IPS-15b (cell line): ENCODE data around the gene MALT1.

Experiments
- H3K27me3 ChIP-seq: one replicate; pipeline ENCODE4 v1.6.1; 2013; ENCODE audit warnings: low read length; ENCODE audit not compliant: control insufficient read depth, insufficient read depth
- H3K36me3 ChIP-seq: one replicate; pipeline ENCODE4 v1.6.1; 2013; ENCODE audit warnings: low read length; ENCODE audit not compliant: control insufficient read depth, insufficient read depth
- H3K4me1 ChIP-seq: one replicate; pipeline ENCODE4 v1.6.1; 2013; ENCODE audit warnings: mild to moderate bottlenecking, low read length; ENCODE audit not compliant: control insufficient read depth, insufficient read depth
- H3K4me3 ChIP-seq: one replicate; pipeline ENCODE4 v1.5.1; 2013; ENCODE audit warnings: low read depth, low read length
- H3K9ac ChIP-seq: one replicate; pipeline ENCODE4 v1.6.1; 2013; ENCODE audit warnings: low read depth, mild to moderate bottlenecking, low read length
- H3K9me3 ChIP-seq: one replicate; pipeline ENCODE4 v1.6.1; 2013; ENCODE audit warnings: mild to moderate bottlenecking, low read length; ENCODE audit not compliant: control insufficient read depth, insufficient read depth

The MALT1 gene

DNA sequence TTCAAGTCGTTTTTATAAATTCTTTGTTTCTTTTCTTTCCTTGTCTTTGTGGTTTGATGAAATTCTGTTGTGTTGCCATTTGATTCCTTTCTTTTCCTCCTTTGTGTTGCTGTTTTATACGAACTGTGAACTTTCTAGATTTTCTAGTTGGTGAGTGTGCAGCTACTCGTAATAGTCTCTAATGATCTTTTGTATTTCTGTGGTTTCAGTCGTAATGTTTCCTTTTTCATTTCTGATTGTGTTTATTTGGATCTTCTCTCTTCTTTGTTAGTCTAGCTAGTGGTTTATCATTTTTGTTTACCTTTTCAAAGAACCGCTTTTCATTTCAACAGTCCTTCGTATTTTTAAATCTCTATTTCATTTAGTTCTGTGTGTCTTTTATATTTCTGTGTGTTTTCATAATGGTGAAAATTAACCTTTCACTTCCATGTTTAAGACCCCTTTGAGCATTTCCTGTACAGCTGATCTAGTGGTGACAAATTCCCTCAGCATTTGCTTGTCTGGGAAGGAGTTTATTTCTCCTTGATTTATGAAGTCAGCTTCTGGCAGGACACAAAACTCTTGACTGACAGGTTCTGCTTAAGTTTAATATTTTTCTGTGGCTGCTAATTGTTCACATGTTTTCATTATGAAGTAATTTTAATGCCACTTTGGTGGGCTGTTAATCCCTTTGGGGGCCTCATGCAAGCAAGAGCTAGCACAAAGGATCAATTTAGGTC is 16.2 kb upstream of the MALT1 start:
- H3K9ac ChIP-seq, result no peak overlapping the region
- no peaks in the 10 kb centered on the region for H3K27me3 ChIP-seq
- H3K4me1 ChIP-seq, result no peaks in the 10 kb centered on the region
- H3K4me3 ChIP-seq, result no peak overlapping the region
- no peaks in the 10 kb centered on the region for H3K36me3 ChIP-seq
- H3K9me3 ChIP-seq, result no peaks in the 10 kb centered on the region

DNA sequence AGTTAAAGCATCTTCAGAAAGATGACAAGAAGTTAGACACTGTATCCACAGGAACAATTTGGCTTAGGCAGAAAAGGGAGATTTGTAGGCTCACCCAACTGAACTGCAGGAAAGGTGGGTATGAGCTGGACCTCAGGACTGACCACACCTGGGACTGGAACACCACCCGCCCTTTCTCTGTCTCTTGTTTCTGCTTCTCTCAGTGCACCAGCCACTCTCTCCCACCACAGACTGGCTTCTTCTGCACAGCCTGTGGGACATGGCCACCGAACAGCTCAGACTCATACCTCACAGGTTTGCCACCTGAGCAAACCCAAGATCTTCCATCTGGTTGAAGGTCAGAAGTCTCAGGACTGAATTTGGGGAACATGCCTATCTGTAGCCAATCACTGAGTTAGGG is 14.2 kb upstream of the MALT1 start:
- Histone ChIP-seq H3K36me3 (no peaks in the 10 kb centered on the region), H3K9me3 (no peaks in the 10 kb centered on the region), H3K4me1 (no peaks in the 10 kb centered on the region), H3K27me3 (no peaks in the 10 kb centered on the region), H3K9ac (no peak overlapping the region), H3K4me3 (no peak overlapping the region)

DNA sequence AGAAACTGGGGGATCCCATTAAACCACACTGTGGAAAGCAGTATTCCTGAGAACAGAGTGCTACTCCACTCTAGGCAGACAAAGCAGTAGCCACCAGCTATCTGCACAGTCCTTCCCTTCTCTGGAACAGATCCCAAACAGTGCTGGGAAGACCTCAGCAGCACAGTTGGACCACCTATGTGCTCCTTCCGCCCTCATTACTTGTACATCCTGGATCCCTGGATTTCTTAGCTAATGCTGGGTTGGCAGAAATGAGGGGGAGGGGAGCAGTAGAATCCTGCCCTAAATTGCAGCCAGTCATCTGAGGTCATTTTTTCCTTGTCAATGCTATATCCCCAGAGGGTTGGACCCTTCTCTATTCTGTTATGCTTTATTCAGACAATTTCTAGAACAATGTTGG is 13.8 kb upstream of the MALT1 start:
- Histone ChIP-seq H3K27me3 (no peaks in the 10 kb centered on the region), H3K4me1 (no peaks in the 10 kb centered on the region), H3K4me3 (no peak overlapping the region), H3K36me3 (no peaks in the 10 kb centered on the region), H3K9me3 (no peaks in the 10 kb centered on the region), H3K9ac (no peak overlapping the region)

DNA sequence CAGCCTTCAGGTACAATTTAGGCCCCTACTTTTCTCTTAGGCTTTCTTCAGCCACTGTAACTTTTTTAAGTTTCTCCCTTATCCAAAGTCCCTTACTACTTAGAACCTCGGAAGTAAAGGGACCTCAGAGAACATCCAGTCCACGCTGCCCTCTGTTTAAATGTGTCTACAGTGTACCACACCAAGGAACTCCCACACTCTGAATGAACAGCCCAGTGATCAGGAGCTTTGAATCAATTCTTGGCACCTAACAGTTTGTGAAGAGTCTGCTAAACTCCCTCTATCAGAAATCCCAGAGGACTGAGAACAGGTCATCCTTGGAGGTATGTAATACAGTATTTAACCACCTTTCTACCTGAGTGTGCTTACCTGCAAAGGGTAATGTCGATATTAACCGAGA is 11.6 kb upstream of the MALT1 start:
- no peaks in the 10 kb centered on the region for H3K36me3 ChIP-seq
- H3K9ac ChIP-seq, result no peak overlapping the region
- H3K9me3 ChIP-seq, result no peaks in the 10 kb centered on the region
- no peak overlapping the region for H3K4me3 ChIP-seq
- no peaks in the 10 kb centered on the region for H3K4me1 ChIP-seq
- no peaks in the 10 kb centered on the region for H3K27me3 ChIP-seq

DNA sequence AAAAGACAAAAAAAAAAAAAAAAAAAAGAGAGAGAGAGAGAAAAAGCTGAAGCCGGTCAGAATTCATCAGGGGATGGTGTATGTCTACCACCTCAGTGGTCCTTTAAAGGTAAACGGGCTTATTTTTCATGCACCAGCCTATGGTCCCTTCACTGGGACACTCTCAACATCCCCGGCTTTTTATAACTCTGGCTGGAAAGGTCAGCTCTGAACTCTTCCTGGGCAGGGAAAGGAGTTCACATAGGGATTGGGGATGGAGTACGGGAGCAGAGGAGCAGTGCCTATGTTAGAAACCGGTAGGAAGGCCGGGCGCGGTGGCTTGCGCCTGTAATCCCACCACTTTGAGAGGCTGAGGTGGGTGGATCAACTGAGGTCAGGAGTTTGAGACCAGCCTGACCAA is 10.3 kb upstream of the MALT1 start:
- H3K4me3 ChIP-seq, result no peak overlapping the region
- H3K4me1 ChIP-seq, result no peaks in the 10 kb centered on the region

DNA sequence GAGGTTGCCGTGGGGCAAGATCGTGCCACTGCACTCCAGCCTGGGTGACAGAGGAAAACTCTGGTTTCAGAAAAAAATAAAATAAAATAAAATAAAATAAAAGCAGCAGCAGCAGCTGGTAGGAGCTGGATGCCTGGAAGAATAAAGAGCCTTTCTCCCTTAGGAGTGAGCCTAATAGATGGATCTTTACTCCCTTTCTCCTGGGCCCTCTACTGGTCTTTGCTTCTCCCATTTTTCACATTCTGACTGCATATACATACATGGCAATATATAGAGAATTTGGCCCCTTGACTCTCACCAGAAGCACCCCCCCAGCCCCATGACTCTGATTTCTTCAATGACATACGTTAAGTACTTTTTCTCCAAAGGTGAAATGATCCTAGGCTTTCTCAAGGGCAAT is 9.8 kb upstream of the MALT1 start:
- H3K9ac ChIP-seq, result no peak overlapping the region
- H3K4me3 ChIP-seq, result no peak overlapping the region
- H3K4me1 ChIP-seq, result no peaks in the 10 kb centered on the region

More for the DNA sequence above, 10.3 kb upstream of the MALT1 start:
- Histone ChIP-seq H3K27me3 (no peaks in the 10 kb centered on the region), H3K36me3 (no peaks in the 10 kb centered on the region), H3K9ac (no peak overlapping the region), H3K9me3 (no peaks in the 10 kb centered on the region)

DNA sequence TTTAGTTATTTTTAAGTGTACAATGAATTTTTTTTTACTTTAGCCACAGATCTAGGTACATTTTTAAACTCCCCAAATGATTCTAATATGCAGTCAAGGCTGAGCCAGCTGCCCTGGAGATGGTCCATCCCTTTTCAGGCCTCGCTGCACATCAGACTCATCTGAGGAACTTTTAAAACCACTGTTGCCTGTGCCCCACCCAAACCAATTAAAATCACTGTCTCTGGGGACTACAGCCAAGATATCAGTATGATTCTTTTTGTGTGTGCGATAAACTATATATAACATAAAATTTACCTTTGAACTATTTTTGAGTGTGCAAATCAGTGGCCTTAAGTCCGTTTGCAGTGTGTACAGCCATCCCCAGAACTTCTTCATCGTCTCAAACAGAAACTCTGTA is 9.1 kb upstream of the MALT1 start:
- H3K4me1 ChIP-seq, result no peaks in the 10 kb centered on the region

More for the DNA sequence above, 9.8 kb upstream of the MALT1 start:
- Histone ChIP-seq H3K36me3 (no peaks in the 10 kb centered on the region), H3K27me3 (no peaks in the 10 kb centered on the region), H3K9me3 (no peaks in the 10 kb centered on the region)

DNA sequence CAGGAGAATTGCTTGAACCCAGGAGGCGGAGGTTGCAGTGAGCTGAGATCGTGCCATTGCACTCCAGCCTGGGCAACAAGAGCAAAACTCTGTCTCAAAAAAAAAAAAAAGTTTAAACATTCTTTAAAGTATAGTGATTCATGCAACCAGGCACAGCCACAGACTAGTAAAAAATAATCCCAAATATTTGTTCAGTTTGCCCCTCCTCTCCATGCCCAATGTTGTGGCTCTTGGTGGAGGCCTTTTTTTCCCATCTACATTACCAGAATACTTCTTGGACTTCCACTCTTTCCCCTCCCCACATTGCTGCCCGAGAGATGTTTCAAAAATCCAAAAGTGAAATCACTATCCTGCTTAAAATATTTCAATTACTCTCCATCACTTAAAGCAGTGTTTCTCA is 5.1 kb upstream of the MALT1 start:
- Histone ChIP-seq H3K4me1 (no peaks in the 10 kb centered on the region), H3K9ac (no peak overlapping the region), H3K4me3 (no peak overlapping the region), H3K27me3 (no peaks in the 10 kb centered on the region), H3K36me3 (no peaks in the 10 kb centered on the region), H3K9me3 (no peaks in the 10 kb centered on the region)

More for the DNA sequence above, 9.1 kb upstream of the MALT1 start:
- Histone ChIP-seq H3K27me3 (no peaks in the 10 kb centered on the region), H3K36me3 (no peaks in the 10 kb centered on the region), H3K4me3 (no peak overlapping the region), H3K9me3 (no peaks in the 10 kb centered on the region), H3K9ac (no peak overlapping the region)

DNA sequence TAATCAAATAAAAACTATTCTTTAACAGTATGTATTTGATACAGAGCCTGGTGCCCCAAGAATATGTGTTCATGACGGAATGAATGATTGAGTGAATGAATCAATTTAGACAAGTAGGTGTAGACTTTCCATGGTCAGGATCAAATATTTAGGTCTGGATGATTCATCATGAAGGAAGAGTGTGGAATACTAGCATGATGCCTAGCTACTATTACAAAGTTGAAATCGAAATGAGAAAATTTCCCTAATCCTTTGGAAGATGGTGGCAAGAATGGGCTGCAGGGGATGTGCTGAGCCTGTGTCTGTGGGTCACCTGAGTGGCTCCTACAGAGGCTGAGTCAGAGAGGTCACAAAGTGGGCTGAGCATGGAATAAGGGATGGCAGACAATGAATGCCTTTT is 3.1 kb upstream of the MALT1 start:
- no peaks in the 10 kb centered on the region for H3K9me3 ChIP-seq
- H3K27me3 ChIP-seq, result no peaks in the 10 kb centered on the region
- peaks cover 4% of the 10 kb centered on the region for H3K4me1 ChIP-seq
- H3K9ac ChIP-seq, result no peak overlapping the region
- H3K4me3 ChIP-seq, result no peak overlapping the region
- no peaks in the 10 kb centered on the region for H3K36me3 ChIP-seq

DNA sequence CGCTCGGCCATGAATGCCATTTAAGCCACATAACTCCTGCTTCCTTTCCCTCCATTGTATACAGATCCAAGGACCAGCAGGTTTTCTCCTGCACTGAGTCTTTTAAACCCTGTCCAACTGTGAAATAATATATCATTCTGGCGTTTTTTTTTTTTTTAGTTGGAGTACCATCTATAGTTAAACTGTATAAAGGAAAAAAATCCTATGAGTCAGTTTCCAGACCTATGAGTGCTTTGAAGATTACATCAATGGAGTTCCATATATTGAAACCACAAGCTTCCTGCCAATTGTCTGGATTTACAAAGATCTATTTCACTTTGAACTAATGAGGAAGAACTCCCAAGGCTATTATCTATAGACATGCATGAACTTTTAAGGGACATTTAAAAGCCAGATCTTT is 2.4 kb upstream of the MALT1 start:
- H3K27me3 ChIP-seq, result no peaks in the 10 kb centered on the region
- no peaks in the 10 kb centered on the region for H3K36me3 ChIP-seq
- H3K9ac ChIP-seq, result no peak overlapping the region
- no peaks in the 10 kb centered on the region for H3K9me3 ChIP-seq
- peaks cover 4% of the 10 kb centered on the region for H3K4me1 ChIP-seq
- no peak overlapping the region for H3K4me3 ChIP-seq

DNA sequence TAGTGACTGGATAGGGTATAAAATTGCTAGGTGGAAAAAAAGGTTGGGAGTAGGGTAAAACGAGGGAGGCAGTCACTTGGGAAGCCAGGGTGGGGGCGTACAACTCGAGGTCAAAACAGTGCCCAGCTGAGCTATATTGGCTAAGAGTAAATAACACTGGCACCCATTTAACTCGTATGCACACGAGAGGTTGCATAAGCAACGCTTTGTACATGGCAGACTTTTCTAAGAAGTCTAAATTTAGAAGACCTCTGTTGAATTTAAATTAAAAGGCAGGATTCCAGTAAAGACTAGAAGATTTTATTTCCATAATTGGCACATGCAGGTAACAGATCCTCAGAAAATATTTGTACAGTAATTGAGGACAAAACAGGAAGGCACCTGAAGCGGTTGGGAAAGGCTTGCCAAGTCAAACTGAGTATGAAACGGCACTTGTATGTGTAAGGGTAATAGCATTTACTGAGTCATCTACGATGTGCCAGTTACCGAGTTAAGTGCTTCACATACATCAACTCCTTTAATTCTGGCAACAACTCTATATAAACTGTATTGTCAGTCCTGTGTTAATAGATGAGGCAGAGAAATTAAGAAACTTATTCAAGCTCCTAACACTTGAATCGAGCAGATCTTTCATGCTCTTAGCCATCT is 1.4 kb upstream of the MALT1 start:
- no peak overlapping the region for H3K9ac ChIP-seq
- H3K9me3 ChIP-seq, result no peaks in the 10 kb centered on the region
- no peaks in the 10 kb centered on the region for H3K27me3 ChIP-seq
- no peaks in the 10 kb centered on the region for H3K36me3 ChIP-seq
- H3K4me3 ChIP-seq, result peak overlapping the region; percentile 78
- H3K4me1 ChIP-seq, result peaks cover 4% of the 10 kb centered on the region

DNA sequence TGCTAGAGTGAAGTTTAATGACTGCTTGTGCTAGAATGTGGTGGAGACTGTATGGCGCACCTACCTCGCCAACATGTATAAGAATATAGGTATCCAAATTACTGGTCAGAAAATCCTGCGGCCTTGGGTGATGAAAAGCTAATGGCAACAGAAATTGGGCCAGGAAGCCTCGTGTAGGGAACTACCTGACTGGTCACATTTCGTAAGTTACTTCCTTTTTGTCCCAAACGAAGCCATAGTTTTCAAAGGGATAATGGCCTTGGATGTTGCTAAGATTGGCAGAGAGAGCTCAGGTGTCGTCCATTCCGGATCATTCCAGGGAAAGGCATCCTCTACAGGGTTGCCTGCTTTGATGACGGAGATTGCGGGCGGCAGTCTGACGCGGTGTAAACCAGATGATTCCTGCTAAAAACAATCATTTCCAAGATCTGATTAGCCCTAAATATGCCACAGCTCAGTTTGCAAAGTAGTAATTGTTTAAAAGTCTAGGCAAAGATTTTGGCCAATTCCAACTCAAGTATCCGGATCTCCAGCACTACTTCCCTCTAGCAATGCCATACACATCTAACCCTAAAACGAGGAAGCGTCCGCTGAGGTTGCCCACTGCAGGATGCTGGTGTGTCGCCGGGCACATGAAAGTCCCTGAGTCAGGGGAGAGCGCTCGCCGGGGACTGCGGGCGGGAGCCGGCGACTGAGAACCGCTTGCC is 708 bp upstream of the MALT1 start:
- H3K9me3 ChIP-seq, result no peaks in the 10 kb centered on the region
- peak overlapping the region; percentile 78 for H3K4me3 ChIP-seq
- H3K36me3 ChIP-seq, result no peaks in the 10 kb centered on the region
- peaks cover 4% of the 10 kb centered on the region for H3K4me1 ChIP-seq
- no peaks in the 10 kb centered on the region for H3K27me3 ChIP-seq
- peak overlapping the region; percentile 80 for H3K9ac ChIP-seq
